Measurements from ENCODE around the gene CDC25B. TPM values are rescaled to one million over a fixed set of nuclear protein-coding genes. Genes with fewer than 3 reads are reported as not detected.
A peak's percentile ranks its signal among the peaks of the same experiment; 100 is the strongest.

CDC25B gene
- total RNA-seq, 3 donors from 2014 or later, result 18.1 to 25.0 (median 22.0) TPM

DNA sequence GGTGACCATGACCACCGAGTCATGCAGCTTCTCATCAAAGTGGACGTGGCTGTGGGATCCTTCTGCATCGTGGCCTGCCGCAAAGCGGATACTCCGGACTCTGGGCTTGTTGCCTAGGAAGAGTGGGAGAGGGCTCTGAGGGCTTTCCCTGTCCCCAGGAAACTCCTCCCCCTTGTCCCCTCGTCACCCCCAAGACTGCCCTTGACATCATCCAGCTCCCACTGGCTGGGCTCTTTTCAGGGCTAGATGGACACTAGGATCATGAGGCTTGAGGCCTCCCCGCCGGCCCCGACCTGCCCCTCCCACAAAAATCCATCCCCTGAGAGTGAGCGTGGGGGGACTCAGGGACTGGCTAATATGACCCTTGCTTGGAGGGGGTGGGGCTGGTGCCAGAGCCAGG, 37.5 kb upstream of the CDC25B start:
- Histone ChIP-seq H3K9me3 (no peaks in the 10 kb centered on the region), H3K4me3 (no peak overlapping the region), H3K27ac (peak overlapping the region in 1 of 2 donors; percentile 75), H3K27me3 (no peaks in the 10 kb centered on the region), H3K4me1 (no peaks in the 10 kb centered on the region), H3K36me3 (no peaks in the 10 kb centered on the region)
- TF ChIP-seq, protein P1, sequence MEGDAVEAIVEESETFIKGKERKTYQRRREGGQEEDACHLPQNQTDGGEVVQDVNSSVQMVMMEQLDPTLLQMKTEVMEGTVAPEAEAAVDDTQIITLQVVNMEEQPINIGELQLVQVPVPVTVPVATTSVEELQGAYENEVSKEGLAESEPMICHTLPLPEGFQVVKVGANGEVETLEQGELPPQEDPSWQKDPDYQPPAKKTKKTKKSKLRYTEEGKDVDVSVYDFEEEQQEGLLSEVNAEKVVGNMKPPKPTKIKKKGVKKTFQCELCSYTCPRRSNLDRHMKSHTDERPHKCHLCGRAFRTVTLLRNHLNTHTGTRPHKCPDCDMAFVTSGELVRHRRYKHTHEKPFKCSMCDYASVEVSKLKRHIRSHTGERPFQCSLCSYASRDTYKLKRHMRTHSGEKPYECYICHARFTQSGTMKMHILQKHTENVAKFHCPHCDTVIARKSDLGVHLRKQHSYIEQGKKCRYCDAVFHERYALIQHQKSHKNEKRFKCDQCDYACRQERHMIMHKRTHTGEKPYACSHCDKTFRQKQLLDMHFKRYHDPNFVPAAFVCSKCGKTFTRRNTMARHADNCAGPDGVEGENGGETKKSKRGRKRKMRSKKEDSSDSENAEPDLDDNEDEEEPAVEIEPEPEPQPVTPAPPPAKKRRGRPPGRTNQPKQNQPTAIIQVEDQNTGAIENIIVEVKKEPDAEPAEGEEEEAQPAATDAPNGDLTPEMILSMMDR (IDR thresholded peaks at IDR 0.05), result no peak
- TF ChIP-seq POLR2A (IDR thresholded peaks at IDR 0.05) (no peak), POLR2AphosphoS5 (IDR thresholded peaks at IDR 0.05) (no peak)
- intact Hi-C loops (cut with DNase I; ENCODE audit: low total_unique reads), result no loop called here
- no peak for DNase-seq (ENCODE audit: low spot score in 2 of 2)

GRCh38 chr20:3759316-3759823, 36.7 kb upstream of the CDC25B start:
- intact Hi-C loops (cut with DNase I; ENCODE audit: low total_unique reads), result no loop called here
- Histone ChIP-seq H3K36me3 (no peaks in the 10 kb centered on the region), H3K9me3 (no peaks in the 10 kb centered on the region), H3K27ac (peak overlapping the region in 1 of 2 donors; percentile 75), H3K4me3 (no peak overlapping the region), H3K27me3 (no peaks in the 10 kb centered on the region), H3K4me1 (no peaks in the 10 kb centered on the region)
- no peak for TF ChIP-seq POLR2A (IDR thresholded peaks at IDR 0.05)
- no peak for TF ChIP-seq POLR2AphosphoS5 (IDR thresholded peaks at IDR 0.05)
- TF ChIP-seq, protein P1 (IDR thresholded peaks at IDR 0.05), result no peak
- no peak for DNase-seq (ENCODE audit: low spot score in 2 of 2)

DNA sequence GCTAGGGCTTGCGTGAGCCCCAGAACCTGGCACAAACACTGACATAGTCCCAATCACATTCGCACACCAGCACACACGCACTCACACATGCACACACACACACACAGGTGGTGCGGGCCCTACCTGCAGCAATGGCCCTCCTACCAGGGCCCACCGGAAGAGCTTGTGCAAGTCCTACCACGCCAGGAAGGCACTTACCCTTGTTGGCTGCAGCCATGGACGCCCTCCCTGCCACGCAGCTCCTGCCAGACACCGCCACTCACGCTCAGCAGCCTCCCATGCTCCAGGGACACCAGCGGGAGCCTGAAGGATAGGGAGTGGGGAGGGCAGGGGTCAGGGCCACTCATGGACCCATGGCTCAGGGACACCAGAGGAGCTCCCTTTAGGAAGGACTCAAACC, 36.2 kb upstream of the CDC25B start:
- Histone ChIP-seq H3K9me3 (no peaks in the 10 kb centered on the region), H3K27me3 (no peaks in the 10 kb centered on the region), H3K4me1 (no peaks in the 10 kb centered on the region), H3K27ac (peak overlapping the region in 1 of 2 donors; percentile 75), H3K36me3 (no peaks in the 10 kb centered on the region), H3K4me3 (no peak overlapping the region)
- no peak for DNase-seq (ENCODE audit: low spot score in 2 of 2)
- no peak for TF ChIP-seq POLR2A (IDR thresholded peaks at IDR 0.05)
- TF ChIP-seq, protein P1 (IDR thresholded peaks at IDR 0.05), result no peak
- no peak for TF ChIP-seq POLR2AphosphoS5 (IDR thresholded peaks at IDR 0.05)
- intact Hi-C loops (cut with DNase I; ENCODE audit: low total_unique reads), result loop anchor here (1.0 kb wide), 1 partner anchor 30 kb away; no protein-coding TSS in a partner anchor

GRCh38 chr20:3760655-3761348, 35.3 kb upstream of the CDC25B start:
- H3K4me3 ChIP-seq, result no peak overlapping the region
- H3K27ac ChIP-seq, result peak overlapping the region in 1 of 2 donors; percentile 38
- no peaks in the 10 kb centered on the region for H3K36me3 ChIP-seq
- H3K9me3 ChIP-seq, result no peaks in the 10 kb centered on the region
- H3K27me3 ChIP-seq, result no peaks in the 10 kb centered on the region
- TF ChIP-seq, protein P1 (IDR thresholded peaks at IDR 0.05), result no peak
- TF ChIP-seq POLR2AphosphoS5 (IDR thresholded peaks at IDR 0.05) (no peak), POLR2A (IDR thresholded peaks at IDR 0.05) (no peak)
- H3K4me1 ChIP-seq, result no peaks in the 10 kb centered on the region
- intact Hi-C loops (cut with DNase I; ENCODE audit: low total_unique reads), result loop anchor here (1.0 kb wide), 1 partner anchor 29 kb away; no protein-coding TSS in a partner anchor
- DNase-seq (ENCODE audit: low spot score in 2 of 2), result no peak

All from breast epithelium (tissue), 4 donors.